H1 (cell line): ENCODE measurements around the gene OOEP. TPM values are rescaled to one million over a fixed set of nuclear protein-coding genes. Genes with fewer than 3 reads are reported as not detected.

Experiments used
- ATF2 ChIP-seq: IDR thresholded peaks from 2 replicates; pipeline ENCODE4 v1.6.1; 2012; ENCODE audit warnings: low read length, inconsistent platforms
- BCL11A ChIP-seq, 2 experiments: IDR thresholded peaks; one replicate each; pipeline ENCODE4 v1.6.1; 2011; ENCODE audit warnings: low read depth in 2 of 2, low read length in 2 of 2, mild to moderate bottlenecking in 2 of 2
- BRCA1 ChIP-seq: IDR thresholded peaks from 2 replicates; pipeline ENCODE4 v1.6.1; 2012; ENCODE audit warnings: low read depth, low read length, improper control_type of control experiment
- CTBP2 ChIP-seq: IDR thresholded peaks from 2 replicates; pipeline ENCODE4 v1.7.0; 2011; ENCODE audit warnings: borderline replicate concordance, mild to moderate bottlenecking, moderate library complexity, mixed read lengths, low read length; ENCODE audit not compliant: insufficient read depth, insufficient read length
- EZH2 ChIP-seq: fragments of 200-600 bp; sonication (generic); IDR thresholded peaks from 2 replicates; pipeline ENCODE4 v1.7.1; 2012; ENCODE audit warnings: low read depth, mild to moderate bottlenecking, moderate library complexity, low read length, inconsistent platforms; ENCODE audit not compliant: severe bottlenecking
- GTF2F1 ChIP-seq: IDR thresholded peaks from 2 replicates; pipeline ENCODE4 v1.6.1; 2012; ENCODE audit warnings: low read depth, low read length, improper control_type of control experiment, borderline replicate concordance
- SUZ12 ChIP-seq: fragments of 200-600 bp; sonication (generic); IDR thresholded peaks from 2 replicates; pipeline ENCODE4 v1.6.1; 2012; ENCODE audit warnings: mild to moderate bottlenecking, inconsistent platforms, low read length, moderate library complexity, mixed read lengths
- polyA plus RNA-seq, 7 experiments: library from polyadenylated mRNA; depleted of rRNA in 3 of 7; stranded (reverse) in 5 of 7; unstranded in 2 of 7; fragments of >200 nt in 5 of 7; fragments of 200-250 nt in 2 of 7; gene quantifications; 1 replicate in 5 of 7; 2 replicates in 1 of 7; 4 replicates in 1 of 7; pipeline versions ENCODE4 v1.2.1 to v1.2.3, GENCODE V29; 2011 to 2013; ENCODE audit warnings: missing spikeins in 2 of 7, mixed read lengths in 2 of 7
- total RNA-seq: library from RNA; stranded (reverse); fragmentation: NEBNext Ultra II Directional; extraction: Animal tissue kit (Norgen Biotek cat#: 25700); gene quantifications from 2 replicates; pipeline ENCODE4 v1.2.1, GENCODE V29; 2021

The OOEP gene
- total and polyA plus RNA-seq, 2 of the 8 experiments (the other 6 are each of a cell fraction or from before 2014, with no cell fraction given), result 0.20 to 0.41 TPM

- TF ChIP-seq ATF2 (no peak), GTF2F1 (no peak), BRCA1 (no peak), BCL11A (IDR thresholded peaks at IDR 0.05; ENCODE audit: low read depth in 2 of 2, low read length in 2 of 2) (no peak), EZH2 (no peak), CTBP2 (no peak), SUZ12 (no peak)
These were observed 27.5 kb downstream of the OOEP start (continued) for GRCh38 chr6:73342174-73342573.
